Endometrial microvascular endothelial cells (primary cell): Measurements from ENCODE around the gene SRGAP2C. TPM values are rescaled to one million over a fixed set of nuclear protein-coding genes. Genes with fewer than 3 reads are reported as not detected.
"Not testable (repeated sequence)": the region's sequence is repeated elsewhere in the genome, so short reads cannot be mapped to it uniquely, and the experiment has no call there.

Experiments
- in situ Hi-C: cut with HindIII; loops from 2 replicates; pipeline ENCODE4 v1.10.0; 2017; ENCODE audit warnings: low sequenced_read_pairs, low pct_unique_long_range_greater_than_20kb; ENCODE audit errors: inconsistent ontology term
- total RNA-seq: library from RNA; depleted of rRNA; stranded (reverse); fragments of >200 nt; gene quantifications from one replicate; pipeline ENCODE4 v1.2.3, GENCODE V29; 2015; ENCODE audit errors: inconsistent ontology term

Gene SRGAP2C
- total RNA-seq, 1 donor from 2014 or later: 13.7 TPM

DNA sequence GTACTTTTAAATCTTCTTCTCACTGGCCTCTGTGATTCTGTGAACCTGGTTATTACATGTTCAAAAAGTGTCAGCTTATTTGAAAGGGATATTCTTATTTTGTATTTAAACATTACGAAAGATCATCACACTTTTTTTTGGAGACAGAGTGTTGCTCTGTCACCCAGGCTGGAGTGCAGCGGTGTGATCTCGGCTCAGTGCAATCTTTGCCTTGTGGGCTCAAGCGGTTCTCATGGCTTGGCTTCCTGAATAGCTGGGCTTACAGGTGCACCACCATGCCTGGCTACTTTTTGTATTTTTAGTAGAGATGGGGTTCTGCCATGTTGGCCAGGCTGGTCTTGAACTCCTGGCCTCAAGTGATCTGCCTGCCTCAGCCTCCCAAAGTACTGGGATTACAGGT is 82.3 kb downstream of the SRGAP2C start:
- in situ Hi-C loops: not testable (repeated sequence)

DNA sequence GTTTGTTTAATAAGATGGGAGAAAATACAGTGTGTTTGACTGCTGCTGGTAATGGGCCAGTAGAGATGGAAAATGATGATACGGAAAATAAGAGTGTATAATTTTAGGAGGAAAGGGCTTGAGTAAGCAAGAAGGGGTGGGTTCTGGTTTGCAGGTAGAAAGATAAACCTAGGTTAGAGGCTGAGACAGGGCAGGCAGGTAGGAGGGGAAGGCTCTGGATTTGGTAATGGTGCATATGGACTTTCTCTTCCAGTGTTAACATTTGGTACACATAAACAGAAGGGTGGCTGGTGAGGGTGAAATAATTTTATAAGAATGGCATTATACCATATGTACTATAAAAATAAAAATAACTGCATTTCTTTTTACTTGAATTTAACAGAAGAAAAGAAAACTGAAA is 84.5 kb downstream of the SRGAP2C start:
- in situ Hi-C loops: not testable (repeated sequence)

DNA sequence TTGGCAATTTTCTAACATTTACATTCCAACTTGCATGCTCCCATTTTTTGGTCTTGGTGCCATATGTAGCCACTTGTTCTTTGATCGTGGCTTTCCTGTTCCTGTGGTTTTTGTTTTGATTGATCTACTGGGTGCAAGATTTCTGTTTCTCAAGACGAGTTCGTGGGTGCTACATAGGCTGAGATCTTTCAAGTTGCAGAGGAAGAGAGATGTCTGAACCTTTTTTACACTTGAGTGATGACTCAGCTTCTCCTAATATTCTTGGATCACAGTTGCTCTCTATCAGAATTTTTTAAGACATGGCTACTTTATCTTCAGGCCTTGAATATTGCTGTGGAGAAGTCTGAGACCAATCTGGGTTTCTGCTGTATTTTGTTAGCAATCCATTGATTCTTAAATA is 85.2 kb downstream of the SRGAP2C start:
- in situ Hi-C loops: not testable (repeated sequence)

DNA sequence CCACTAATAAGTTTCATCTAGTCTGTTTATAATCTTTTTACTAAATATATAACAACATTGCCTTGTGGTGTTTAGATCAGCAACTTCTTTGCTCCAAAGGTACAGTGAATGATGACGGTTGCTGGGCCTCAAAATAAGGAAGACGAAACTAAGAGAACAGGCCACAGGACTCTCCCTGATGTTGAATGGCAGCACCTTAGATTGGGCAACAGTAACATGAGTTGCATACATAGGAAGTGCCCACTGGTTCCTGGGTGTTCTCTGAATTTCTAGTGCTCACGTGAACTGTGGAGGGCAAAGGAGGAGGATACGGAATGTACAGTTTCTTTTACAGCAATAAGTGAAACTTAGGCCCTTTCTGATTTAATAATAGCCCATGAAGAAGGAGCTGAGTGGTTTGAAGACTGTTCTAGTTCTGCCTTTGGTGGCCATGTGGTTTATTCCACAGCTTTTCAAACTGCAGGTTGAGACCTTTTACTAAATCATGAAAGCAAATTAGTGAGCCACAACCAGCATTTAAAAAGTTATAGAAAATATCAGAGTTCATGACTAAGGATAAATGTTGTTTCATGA is 86.5 kb downstream of the SRGAP2C start:
- in situ Hi-C loops: not testable (repeated sequence)

DNA sequence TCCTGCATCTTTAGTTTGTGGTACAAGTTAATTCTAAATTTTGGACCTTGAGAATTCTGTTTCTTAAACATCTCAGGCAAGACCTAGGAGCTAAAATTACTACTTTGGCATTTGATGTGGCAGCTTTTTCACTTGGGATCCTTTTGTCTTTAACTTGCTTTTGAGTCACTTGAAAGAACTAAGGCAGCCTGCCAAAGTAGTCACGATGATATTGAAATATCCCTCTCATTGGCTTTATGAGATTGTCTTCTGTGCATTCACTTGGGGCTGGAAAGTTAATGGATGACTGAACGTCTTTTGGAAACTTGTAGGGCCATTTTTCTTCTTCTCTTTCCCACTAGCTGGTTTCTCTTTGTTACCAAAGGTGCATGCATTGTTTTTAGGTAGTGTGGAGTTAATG is 90.7 kb downstream of the SRGAP2C start:
- in situ Hi-C loops: not testable (repeated sequence)

DNA sequence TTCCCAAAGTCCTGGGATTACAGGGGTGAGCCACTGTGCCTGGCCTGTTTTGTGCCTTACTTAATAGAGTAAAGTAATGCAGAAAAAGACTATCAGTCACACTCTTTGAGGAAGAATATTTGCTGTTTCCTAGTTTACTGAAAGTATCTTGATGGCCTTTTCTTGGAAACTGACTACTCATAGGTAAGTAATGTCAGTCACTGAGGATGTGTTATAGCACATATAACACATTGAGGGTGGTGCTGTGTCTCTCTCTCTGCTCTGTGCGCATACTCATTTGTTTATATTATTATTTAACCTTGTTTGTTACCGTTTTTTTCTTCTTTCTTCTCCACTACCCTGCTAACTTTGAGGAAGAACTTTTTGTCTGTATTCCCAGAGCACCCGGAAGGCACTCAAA is 93.4 kb downstream of the SRGAP2C start:
- in situ Hi-C loops: not testable (repeated sequence)

DNA sequence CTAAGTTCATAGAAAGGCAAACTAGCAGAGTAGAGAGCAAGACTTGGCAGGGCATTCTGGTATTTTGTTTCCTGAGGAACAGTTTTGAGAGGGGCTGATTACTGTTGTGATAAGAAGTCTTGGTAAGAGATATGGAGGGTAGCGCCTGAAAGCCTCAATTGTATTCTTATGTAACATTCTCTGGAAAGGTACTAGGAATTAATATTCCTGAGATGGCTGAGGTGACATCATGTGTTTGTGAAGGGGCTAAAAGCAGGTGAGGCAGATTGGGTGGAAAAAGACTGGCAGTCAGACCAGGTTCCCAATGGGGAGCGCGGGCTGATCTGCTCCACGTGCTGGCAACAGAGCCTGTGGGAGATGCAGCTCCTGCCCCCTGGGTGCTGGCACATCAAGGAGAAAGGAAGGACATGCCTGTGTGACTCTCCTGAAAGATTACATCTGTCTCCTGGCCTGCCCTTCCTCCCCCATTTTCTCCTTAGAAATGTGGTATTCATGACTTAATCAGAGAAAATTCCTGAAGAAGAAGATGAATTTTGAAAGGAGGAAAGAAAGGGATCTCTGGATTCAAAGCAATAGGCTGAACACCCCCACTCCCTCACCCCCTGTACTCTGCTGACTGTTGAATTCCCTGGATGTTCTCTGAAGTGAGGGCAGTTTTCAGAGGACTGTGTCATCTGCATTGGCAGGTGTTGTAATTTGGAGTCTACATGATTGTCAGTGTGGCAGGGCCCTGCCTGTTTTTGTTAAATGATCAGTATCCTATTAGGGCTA is 94.2 kb downstream of the SRGAP2C start:
- in situ Hi-C loops: not testable (repeated sequence)

DNA sequence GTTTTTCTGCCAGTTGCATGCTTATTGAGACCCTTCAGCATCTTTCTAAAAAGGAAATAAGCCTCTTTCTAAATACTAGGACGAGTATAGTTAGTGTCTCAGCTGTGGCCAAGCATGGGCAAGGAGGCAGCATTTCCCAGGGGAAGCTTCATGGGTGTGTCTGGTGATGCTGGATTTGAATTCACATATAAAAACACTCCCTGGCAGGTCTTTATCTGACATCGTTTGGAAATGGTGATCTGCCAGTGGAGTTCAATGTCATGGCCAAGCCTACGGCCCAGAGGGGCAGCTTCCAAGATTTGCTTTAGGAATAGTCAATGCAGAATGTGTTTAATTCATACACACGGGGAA is 94.7 kb downstream of the SRGAP2C start:
- in situ Hi-C loops: not testable (repeated sequence)

DNA sequence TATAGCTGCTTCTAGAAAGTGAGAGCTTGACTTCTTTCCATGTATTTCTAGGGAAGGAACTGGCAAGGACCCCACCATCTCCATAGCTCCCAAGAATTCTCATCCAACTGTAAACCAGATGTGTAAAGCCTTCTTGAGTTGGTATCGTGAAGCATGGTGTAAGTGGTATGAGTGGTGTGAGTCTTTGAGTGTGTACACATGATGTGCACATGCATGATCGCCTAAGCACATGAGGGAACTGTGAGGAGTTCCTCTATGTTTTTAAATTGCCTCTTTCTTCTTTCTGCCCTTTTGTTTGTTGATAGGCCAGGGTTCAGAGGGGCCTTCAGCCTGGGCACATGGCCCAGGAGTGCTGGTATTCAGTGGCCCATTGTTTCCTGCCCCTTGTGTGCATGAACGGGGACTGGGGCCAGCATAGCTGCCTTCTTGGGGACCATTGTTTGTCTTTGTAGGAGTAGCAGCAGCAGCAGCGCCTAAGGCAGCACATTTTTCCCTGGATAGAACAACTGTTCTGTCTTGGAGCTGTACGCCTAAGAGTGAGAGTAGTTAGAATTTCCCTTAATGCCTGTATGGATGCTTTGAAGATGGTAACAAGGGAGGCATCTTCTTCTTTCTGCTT is 96.0 kb downstream of the SRGAP2C start:
- in situ Hi-C loops: not testable (repeated sequence)

DNA sequence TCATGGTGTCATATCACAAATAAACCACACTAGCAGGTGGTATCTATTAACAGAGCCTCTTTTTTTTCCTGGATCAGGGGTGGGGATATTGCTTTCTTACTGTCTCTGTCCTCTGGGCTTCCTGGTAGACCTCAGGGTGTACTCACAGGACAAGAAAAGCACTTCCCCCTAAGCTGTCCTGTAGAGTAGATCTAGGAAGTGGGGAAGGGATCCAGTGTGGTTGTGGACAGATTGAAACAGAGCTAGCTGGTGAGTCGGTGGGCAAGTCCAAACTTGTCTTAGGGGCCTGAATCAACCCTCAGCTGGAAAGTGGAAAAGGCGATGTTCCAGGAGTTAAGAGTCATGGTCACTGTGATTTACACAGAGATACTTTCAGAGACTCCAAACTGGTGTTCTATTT is 96.7 kb downstream of the SRGAP2C start:
- in situ Hi-C loops: not testable (repeated sequence)

DNA sequence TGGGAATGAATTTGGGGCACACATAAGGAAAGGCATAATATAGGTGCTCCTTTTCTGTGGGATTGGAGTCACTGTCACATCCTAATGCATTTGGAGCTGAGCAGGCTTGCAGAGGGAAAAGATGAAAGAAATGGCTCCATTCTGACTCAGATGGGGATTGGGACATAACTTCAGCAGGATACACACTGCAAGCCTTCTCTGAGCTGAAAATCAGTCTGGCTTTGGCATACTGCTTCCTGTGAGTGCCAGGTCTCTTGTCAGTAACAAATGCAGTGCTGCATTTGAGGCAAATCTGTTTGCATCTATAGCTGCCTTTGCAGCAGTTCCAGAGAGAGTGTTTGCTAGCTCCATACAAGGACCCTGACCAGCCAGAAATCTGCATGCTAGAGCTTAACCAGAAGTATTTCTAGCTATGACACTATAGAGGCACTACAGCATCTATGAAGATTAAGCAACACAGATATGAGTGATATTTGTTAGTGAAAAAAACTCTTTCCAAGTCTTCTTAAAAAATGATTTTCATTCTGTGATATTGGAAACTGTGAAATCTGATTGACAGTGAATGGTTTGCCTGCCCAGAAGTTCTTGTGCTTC is 98.9 kb downstream of the SRGAP2C start:
- in situ Hi-C loops: not testable (repeated sequence)

DNA sequence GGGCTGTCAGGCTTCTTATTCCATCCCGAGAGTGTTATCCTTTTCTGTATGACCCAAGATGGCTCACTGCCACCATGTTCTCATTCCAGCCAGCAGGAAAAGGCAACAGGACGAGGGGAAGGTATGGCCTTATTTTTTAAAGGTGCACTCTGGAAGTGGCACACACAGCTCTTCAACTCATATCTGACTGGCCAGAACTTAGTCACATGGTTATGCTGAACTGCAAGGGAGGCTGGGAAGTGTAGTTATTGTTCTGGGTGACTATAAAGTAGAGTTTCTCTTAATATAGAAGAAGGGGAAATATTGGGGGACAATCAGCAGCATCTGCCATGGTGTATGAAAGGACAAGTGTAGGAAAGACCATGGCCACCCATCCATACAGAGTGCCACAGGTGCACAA is 107.8 kb downstream of the SRGAP2C start:
- in situ Hi-C loops: not testable (repeated sequence)

DNA sequence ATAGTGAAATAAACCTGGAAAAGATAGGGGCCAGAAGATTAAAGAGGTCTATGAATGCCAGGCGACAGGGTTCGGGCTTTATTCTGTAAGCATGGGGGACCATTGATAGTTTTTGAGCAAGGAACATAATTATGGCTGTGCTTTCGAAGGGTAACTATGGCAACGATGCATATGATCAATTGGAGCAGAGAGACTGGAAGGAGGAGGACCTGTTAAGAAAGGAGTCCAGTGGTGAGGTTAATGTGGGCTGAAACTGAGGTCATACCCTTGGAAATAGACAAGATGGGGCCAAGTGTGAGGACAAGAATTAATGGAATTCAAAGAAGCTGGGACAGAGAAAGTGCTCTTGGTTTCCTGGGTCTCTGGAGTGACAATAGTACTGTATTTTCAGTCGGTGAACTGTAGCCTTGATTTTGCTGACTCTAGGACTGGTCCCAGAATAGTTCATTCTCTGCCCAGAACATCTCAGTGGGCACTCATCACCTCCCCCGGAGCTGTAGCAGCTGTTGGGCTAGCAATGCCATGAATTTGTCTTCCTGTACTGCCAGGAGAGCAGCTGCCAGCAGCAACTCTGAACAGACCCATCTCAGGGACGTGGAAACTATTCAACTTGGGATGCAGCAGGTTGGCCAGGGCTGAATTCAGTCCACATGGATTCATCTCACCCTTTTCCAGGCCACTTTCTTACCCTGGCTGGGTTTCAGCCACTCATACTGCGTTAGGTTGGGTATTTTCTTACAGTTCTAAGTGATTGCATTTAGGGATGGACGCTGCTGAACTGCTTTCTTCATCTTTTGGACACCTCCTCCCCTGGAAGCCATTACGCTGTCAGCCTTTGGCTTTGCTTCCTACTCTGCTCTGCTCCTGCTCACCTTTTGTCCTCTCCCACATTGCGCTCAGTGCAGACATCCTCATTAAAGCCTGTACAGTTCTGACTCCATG is 108.8 kb downstream of the SRGAP2C start:
- in situ Hi-C loops: not testable (repeated sequence)

DNA sequence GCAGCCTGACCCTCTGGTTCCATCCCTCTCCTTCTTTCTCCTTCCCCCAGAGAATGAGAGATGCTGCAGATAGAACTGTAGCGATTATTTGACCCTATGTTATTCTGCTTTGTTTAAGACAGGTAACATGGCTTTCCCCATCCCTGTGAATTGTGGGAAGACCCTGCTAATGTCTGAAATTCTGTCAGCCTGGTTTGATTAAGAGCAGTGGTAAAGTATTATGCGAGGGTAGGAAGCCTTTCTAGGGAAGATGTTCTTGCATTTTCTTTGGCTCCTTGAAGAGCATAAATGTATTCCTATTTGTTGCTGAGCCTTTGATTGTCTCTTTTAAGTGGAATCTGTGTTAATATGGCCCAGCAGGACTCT is 109.4 kb downstream of the SRGAP2C start:
- in situ Hi-C loops: not testable (repeated sequence)

DNA sequence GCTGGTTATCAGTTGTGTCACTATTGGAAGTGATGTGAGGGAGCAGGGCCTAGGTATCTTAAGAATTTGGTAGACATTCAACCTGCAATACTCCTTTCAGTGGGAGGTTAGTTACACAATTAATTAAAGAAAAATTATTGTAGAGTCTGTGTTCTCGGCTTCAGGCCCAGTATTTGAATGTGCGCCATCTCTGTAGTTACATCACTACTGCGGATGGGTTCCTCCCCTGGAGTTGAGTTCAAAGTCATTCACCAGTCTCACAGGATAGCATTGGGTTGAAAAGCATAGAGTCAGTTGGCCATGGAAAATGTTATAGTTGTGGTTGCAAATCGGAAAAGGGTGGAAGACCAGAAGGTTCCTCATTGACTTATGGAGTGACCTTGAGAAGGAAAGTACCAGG is 111.8 kb downstream of the SRGAP2C start:
- in situ Hi-C loops: not testable (repeated sequence)

DNA sequence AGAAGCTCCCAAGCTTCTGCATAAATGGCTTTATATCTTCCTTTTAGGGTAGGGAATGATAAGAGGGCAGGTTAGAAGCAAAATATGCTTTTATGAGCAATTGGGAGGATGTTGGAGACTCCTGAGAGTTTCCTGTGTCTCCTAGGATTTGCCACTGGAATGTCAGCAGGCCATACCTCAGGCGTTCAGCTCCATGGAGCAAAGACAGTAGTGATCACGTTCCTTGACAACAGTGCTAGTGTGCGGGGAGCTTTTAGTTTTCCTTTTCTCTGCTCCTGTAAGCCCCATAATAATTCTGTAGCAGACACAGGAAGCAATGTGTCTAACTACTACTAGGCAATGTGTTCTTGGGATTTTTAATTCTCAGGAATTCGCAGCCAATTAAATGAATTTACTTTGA is 113.8 kb downstream of the SRGAP2C start:
- in situ Hi-C loops: not testable (repeated sequence)

DNA sequence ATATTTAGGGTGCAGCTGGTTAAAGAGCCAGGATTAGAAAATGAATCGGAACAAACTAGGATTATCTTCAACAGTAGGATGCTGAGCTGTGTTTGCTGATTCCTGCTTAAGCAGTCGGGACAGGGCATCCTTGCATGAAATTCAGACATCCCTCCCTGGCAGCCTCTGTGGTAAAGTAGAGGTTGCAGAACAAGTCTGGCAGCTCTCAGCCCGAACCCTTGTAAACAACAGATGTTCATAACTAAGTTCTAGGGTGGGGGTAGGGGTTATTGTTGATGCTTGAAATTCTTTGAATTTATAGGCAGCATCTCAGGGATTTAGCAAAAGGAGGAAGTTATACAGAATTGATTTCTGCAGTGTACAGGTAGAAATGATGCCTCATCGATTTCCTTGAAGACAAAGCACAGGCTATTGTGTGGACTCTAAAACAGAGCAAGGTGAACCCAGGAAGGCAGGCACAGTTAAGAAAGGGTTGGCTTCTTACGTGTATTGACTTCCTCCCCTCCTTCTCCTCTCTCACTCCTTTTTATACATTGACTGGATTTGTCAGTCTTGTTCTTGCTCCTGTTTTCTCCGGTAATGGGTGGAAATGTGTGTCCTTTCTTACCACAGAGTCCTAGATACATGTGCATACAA is 114.9 kb downstream of the SRGAP2C start:
- in situ Hi-C loops: not testable (repeated sequence)

DNA sequence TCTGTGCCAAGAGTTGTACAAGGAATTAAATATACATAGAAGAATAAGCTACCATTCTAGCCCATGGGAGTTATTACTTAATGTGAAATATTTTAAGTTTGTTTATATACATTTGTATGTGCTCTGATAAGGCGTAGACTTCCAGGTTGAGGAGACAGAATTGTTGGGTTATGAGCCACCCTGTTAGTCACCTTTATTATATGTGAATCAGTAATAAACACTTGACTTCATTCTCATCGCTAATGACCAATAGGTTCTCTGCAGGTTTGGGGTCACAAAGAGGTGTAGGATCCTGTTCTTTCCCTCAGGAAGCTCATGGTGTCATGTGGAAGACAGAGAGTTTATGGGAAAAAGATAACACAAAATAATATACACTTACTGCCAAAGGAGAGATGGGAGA is 117.1 kb downstream of the SRGAP2C start:
- in situ Hi-C loops: not testable (repeated sequence)

DNA sequence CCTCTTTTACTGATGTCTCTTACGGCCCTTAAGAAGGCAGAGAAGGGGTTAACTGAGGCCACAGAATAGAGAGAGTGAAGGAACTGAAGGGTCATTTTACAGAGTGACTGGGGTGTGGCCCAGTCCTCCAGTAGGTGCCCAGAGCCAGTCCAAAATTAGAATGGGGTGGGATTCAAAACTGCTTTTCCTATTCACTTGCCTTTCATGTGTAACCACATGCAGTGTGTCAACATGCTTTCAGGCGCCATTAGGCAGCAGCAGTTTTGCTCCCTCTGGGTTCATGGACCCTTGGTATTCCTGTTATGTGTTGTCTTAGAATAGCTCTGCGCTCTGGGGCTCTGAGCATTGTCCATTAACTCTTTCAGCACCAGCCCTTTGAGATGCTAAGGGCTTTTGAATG is 123.0 kb downstream of the SRGAP2C start:
- in situ Hi-C loops: not testable (repeated sequence)
